Measurements from ENCODE around the gene EIF5A. TPM values are rescaled to one million over a fixed set of nuclear protein-coding genes. Genes with fewer than 3 reads are reported as not detected.

Gene EIF5A
- total and polyA plus RNA-seq, 2 experiments from 2014 or later: 319 to 988 TPM

GRCh38 chr17:7312432-7313087, 5.1 kb downstream of the EIF5A start:
- H3K9me3 ChIP-seq (ENCODE audit: low read depth): no peaks in the 10 kb centered on the region
- DNase-seq (ENCODE audit: low read depth in 1 of 2, low spot score in 1 of 2): no peak
- H3K27me3 ChIP-seq: no peaks in the 10 kb centered on the region
- TF ChIP-seq CTCF (IDR thresholded peaks at IDR 0.05; ENCODE audit: low read depth, low read length): no peak
- peak overlapping the region; percentile 13 for H3K27ac ChIP-seq
- peaks cover 17% of the 10 kb centered on the region for H3K4me1 ChIP-seq (ENCODE audit: low read depth)
- no peak overlapping the region for H3K4me3 ChIP-seq
- peaks cover 42% of the 10 kb centered on the region for H3K36me3 ChIP-seq

- H3K4me3 ChIP-seq: no peak overlapping the region
- no peaks in the 10 kb centered on the region for H3K27me3 ChIP-seq
- TF ChIP-seq CTCF (IDR thresholded peaks at IDR 0.05; ENCODE audit: low read depth, low read length): no peak
- H3K36me3 ChIP-seq: peaks cover 46% of the 10 kb centered on the region
- no peak for DNase-seq (ENCODE audit: low read depth in 1 of 2, low spot score in 1 of 2)
- H3K4me1 ChIP-seq (ENCODE audit: low read depth): peaks cover 17% of the 10 kb centered on the region
- H3K27ac ChIP-seq: peak overlapping the region; percentile 13
- H3K9me3 ChIP-seq (ENCODE audit: low read depth): no peaks in the 10 kb centered on the region
Observed at GRCh38 chr17:7313088-7313889, 5.9 kb downstream of the EIF5A start.

DNA sequence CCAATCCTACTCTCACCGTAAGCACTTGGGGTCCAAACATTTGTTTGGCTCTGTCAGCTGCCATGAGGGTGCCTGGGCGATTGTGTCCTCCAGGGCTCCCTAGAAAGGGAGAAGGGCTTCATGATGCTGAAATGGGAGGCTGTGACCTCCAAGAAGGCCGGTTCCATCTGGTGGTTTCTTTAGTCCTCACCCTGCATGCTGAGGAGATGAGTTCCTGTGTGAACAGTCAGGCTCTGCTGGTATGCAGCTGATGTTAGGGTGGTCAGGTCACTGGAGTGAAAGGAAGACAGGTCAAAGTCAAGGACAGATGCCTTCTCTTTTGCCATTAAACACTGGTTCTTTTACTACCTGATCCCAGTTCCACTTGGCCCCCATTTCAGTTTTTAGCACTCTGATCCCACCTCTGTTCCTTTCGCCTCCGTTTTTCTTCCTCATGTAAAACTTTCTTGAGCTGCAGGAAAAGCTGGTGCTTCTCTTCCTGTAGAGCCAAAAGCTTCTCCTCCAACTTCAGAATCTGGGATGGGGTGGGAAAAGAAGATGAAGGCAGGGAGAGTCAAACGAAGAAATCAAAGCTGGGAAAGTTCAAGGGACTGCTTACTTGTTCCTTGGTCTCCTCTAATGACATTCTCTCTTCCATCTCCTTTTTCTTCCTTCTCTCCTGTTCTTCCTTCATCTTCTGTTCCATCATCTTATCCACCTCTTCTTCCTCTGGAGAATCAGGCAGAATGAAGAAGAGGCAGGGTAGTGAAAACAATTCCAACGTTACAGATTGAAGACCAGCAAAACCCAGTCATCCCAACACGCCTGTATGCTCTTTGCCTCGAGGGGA, 6.7 kb downstream of the EIF5A start:
- Histone ChIP-seq H3K9me3 (ENCODE audit: low read depth) (no peaks in the 10 kb centered on the region), H3K4me1 (ENCODE audit: low read depth) (peaks cover 15% of the 10 kb centered on the region), H3K4me3 (peak overlapping the region; percentile 90), H3K36me3 (peaks cover 53% of the 10 kb centered on the region), H3K27me3 (no peaks in the 10 kb centered on the region), H3K27ac (peak overlapping the region; percentile 82)
- TF ChIP-seq CTCF (IDR thresholded peaks at IDR 0.05; ENCODE audit: low read depth, low read length): no peak
- no peak for DNase-seq (ENCODE audit: low read depth in 1 of 2, low spot score in 1 of 2)

- Histone ChIP-seq H3K27me3 (no peaks in the 10 kb centered on the region), H3K36me3 (peaks cover 52% of the 10 kb centered on the region), H3K9me3 (ENCODE audit: low read depth) (no peaks in the 10 kb centered on the region), H3K4me3 (peak within 1 kb of the TSS; percentile 90), H3K27ac (peak within 1 kb of the TSS; percentile 82), H3K4me1 (ENCODE audit: low read depth) (peaks cover 7% of the 10 kb centered on the region)
- peak; percentile 86 to 93 for DNase-seq (ENCODE audit: low read depth in 1 of 2, low spot score in 1 of 2)
- TF ChIP-seq CTCF (IDR thresholded peaks at IDR 0.05; ENCODE audit: low read depth, low read length): no peak
Observed at GRCh38 chr17:7314719-7315569, 7.5 kb downstream of the EIF5A start, which contains the start of gene GPS2. Gene GPS2, minus strand, starts transcription at chr17:7315360. Its CDS starts 308 bp downstream, at chr17:7315052.

Measured in cardiac muscle cell (in vitro differentiated cells and primary cell).